ENCODE data around the gene POU5F1. TPM values are rescaled to one million over a fixed set of nuclear protein-coding genes. Genes with fewer than 3 reads are reported as not detected.

The POU5F1 gene
- total RNA-seq, 1 experiment from 2014 or later, result 1.1 TPM

- TF ChIP-seq CTCF (IDR thresholded peaks at IDR 0.05), result no peak
- no peak for TF ChIP-seq POLR2AphosphoS5 (IDR thresholded peaks at IDR 0.05; ENCODE audit: low read depth, low read length)
- no peak for TF ChIP-seq REST (IDR thresholded peaks at IDR 0.05; ENCODE audit: insufficient read depth in 1 of 2, low read depth in 2 of 2, low read length in 1 of 2)
- TF ChIP-seq SIN3A (IDR thresholded peaks at IDR 0.05; ENCODE audit: borderline replicate concordance, insufficient read depth, low read depth, low read length), result no peak
- no peak for TF ChIP-seq TCF7L2 (IDR thresholded peaks at IDR 0.05; ENCODE audit: low read depth, low read length)
- BruUV-seq (replicated peaks), result no TSS peak
- POLR2A ChIA-PET, result no interaction called here
These were observed 13.8 kb downstream of the POU5F1 start for GRCh38 chr6:31156641-31157040.

GRCh38 chr6:31154436-31154835, 16.0 kb downstream of the POU5F1 start:
- no peaks in the 10 kb centered on the region for H3K27me3 ChIP-seq (ENCODE audit: control insufficient read depth, insufficient read depth, low read length)
- H3K27ac ChIP-seq (ENCODE audit: low read length), result no peak overlapping the region
- no peaks in the 10 kb centered on the region for H3K9me3 ChIP-seq (ENCODE audit: control insufficient read depth, insufficient read depth, low read depth, low read length)
- in situ Hi-C loops (cut with HindIII; ENCODE audit: low pct_unique_long_range_greater_than_20kb, low sequenced_read_pairs) (no loop called here), intact Hi-C loops (cut with micrococcal nuclease; ENCODE audit: unreplicated experiment) (no loop called here)
- TF ChIP-seq TCF7L2 (IDR thresholded peaks at IDR 0.05; ENCODE audit: low read depth, low read length), result no peak
- no peak for TF ChIP-seq REST (IDR thresholded peaks at IDR 0.05; ENCODE audit: insufficient read depth in 1 of 2, low read depth in 2 of 2, low read length in 1 of 2)
- TF ChIP-seq POLR2AphosphoS5 (IDR thresholded peaks at IDR 0.05; ENCODE audit: low read depth, low read length), result no peak
- no peak for TF ChIP-seq SIN3A (IDR thresholded peaks at IDR 0.05; ENCODE audit: borderline replicate concordance, insufficient read depth, low read depth, low read length)
- TF ChIP-seq CTCF (IDR thresholded peaks at IDR 0.05), result no peak
- ATAC-seq, result no peak
- no peak for DNase-seq (ENCODE audit: low read depth, low spot score)
- BruUV-seq (replicated peaks), result no TSS peak
- POLR2A ChIA-PET, result no interaction called here
- H3K4me1 ChIP-seq (ENCODE audit: control insufficient read depth, insufficient read depth, low read length), result peaks cover 5% of the 10 kb centered on the region
- peaks cover 2% of the 10 kb centered on the region; the same call in 1 of the 2 replicates for H3K36me3 ChIP-seq (ENCODE audit: control insufficient read depth, insufficient read depth, low read length)
- H3K4me3 ChIP-seq (ENCODE audit: low read depth in 2 of 2, low read length in 2 of 2), result no peak overlapping the region
- CTCF ChIA-PET, result interaction anchor here (0.6 kb wide), 1 partner anchor 25 kb away, joined by 6 read pairs; no protein-coding TSS in a partner anchor

More at GRCh38 chr6:31156641-31157040, 13.8 kb downstream of the POU5F1 start:
- in situ Hi-C loops (cut with HindIII; ENCODE audit: low pct_unique_long_range_greater_than_20kb, low sequenced_read_pairs), result no loop called here
- Histone ChIP-seq H3K27ac (ENCODE audit: low read length) (no peak overlapping the region), H3K4me3 (ENCODE audit: low read depth in 2 of 2, low read length in 2 of 2) (no peak overlapping the region), H3K36me3 (ENCODE audit: control insufficient read depth, insufficient read depth, low read length) (peaks cover 2% of the 10 kb centered on the region; the same call in 1 of the 2 replicates), H3K9me3 (ENCODE audit: control insufficient read depth, insufficient read depth, low read depth, low read length) (no peaks in the 10 kb centered on the region), H3K4me1 (ENCODE audit: control insufficient read depth, insufficient read depth, low read length) (peaks cover 13% of the 10 kb centered on the region), H3K27me3 (ENCODE audit: control insufficient read depth, insufficient read depth, low read length) (no peaks in the 10 kb centered on the region)
- ATAC-seq, result no peak
- CTCF ChIA-PET, result interaction anchor here (0.6 kb wide), 2 partner anchors 18 to 222 kb away, joined by 3 to 5 read pairs; no protein-coding TSS in a partner anchor
- intact Hi-C loops (cut with micrococcal nuclease; ENCODE audit: unreplicated experiment), result no loop called here
- no peak for DNase-seq (ENCODE audit: low read depth, low spot score)

All from Panc1 (cell line).